ENCODE data around the gene STAMBP. TPM values are rescaled to one million over a fixed set of nuclear protein-coding genes. Genes with fewer than 3 reads are reported as not detected.

The STAMBP gene
- polyA plus RNA-seq, 1 donor from 2014 or later: 69.1 TPM

DNA sequence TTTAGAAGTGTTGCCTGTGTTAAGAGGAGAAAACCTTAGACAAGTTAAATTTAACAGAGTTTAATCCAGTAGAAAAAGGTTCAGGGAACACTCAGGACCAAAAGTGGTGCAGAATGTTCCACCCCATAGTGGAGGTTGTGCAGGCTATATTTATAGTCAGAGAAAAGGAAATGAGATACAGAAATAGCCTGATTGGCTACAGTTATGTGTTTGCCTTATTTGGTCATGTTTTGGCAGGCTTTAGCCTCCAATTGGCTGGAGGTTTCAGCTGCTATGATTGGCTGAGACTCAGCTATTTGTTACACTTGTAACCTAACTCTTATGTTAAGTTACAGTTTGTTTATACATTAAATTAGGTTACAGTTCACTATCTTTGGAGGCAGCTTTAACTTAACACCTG lies 4.2 kb downstream of the STAMBP start:
- no peak overlapping the region for H3K9ac ChIP-seq (ENCODE audit: low read length)
- H3K4me3 ChIP-seq (ENCODE audit: low read length): no peak overlapping the region
- H3K9me3 ChIP-seq (ENCODE audit: low read length): no peaks in the 10 kb centered on the region
- no peak overlapping the region for H2AFZ ChIP-seq (ENCODE audit: low read depth, low read length)
- no peaks in the 10 kb centered on the region for H3F3A ChIP-seq (ENCODE audit: insufficient read depth, low read length, poor library complexity, severe bottlenecking)
- H3K4me2 ChIP-seq (ENCODE audit: low read length): no peak overlapping the region
- H3K27ac ChIP-seq (ENCODE audit: low read length): no peak overlapping the region
- peaks cover 21% of the 10 kb centered on the region for H3K79me2 ChIP-seq (replicated peaks; ENCODE audit: insufficient read depth, low read length)
- H3K27me3 ChIP-seq (ENCODE audit: insufficient read depth, low read depth, low read length): no peaks in the 10 kb centered on the region
- TF ChIP-seq EP300 (conservative IDR thresholded peaks at IDR 0.05; ENCODE audit: poor library complexity, severe bottlenecking) (no peak), MXI1 (conservative IDR thresholded peaks at IDR 0.05; ENCODE audit: poor library complexity, severe bottlenecking) (no peak)
- H4K20me1 ChIP-seq (ENCODE audit: insufficient read depth): no peaks in the 10 kb centered on the region
- H3K9me2 ChIP-seq (ENCODE audit: insufficient read depth, low read length): no peaks in the 10 kb centered on the region
- H3K36me3 ChIP-seq (ENCODE audit: insufficient read depth, low read length): peaks cover 13% of the 10 kb centered on the region

DNA sequence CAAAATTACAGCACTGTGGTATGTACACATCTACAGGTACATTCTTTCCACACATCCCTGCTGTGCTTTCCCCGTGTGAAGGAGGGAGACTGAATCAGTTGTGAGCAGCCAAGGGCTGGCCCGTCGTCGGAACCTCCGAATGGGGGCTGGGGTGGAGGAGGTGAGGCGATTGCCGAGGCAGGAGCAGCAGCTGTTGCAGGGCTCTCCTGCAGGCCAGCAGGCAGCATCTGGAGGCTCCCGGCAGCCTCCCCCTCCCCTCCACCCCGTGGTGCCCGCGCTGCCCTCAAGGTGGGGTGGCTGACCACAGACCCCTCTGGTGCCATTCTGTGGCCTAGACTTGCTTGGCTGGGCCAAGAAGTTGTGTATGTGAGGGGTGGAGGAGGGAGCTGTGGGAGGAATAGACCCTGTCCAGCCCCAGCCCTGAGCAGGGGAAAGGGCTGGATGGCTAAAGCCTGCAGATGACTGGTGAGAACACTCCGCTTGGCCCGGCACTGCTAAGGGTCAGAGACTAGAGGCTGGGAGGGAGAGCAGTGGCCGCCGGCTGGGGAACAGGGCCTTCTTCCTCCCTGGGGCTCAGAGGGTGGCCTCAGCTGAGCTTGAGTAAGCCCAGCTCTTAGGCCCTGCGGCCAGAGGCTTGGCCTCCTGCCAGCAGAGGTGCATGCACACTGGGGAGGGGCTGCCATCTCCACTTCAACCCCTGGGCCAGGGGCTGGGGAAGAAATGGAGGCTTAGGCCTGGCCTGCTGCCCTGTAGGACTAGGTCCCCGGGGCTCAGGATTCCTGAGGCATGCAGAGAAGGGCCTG lies 7.6 kb downstream of the STAMBP start:
- Histone ChIP-seq H3F3A (ENCODE audit: insufficient read depth, low read length, poor library complexity, severe bottlenecking) (no peaks in the 10 kb centered on the region), H3K9me2 (ENCODE audit: insufficient read depth, low read length) (no peaks in the 10 kb centered on the region), H3K79me2 (replicated peaks; ENCODE audit: insufficient read depth, low read length) (no peaks in the 10 kb centered on the region), H3K27me3 (ENCODE audit: insufficient read depth, low read depth, low read length) (no peaks in the 10 kb centered on the region), H4K20me1 (ENCODE audit: insufficient read depth) (no peaks in the 10 kb centered on the region), H3K9me3 (ENCODE audit: low read length) (no peaks in the 10 kb centered on the region), H3K36me3 (ENCODE audit: insufficient read depth, low read length) (peaks cover 13% of the 10 kb centered on the region), H2AFZ (ENCODE audit: low read depth, low read length) (no peak overlapping the region), H3K4me3 (ENCODE audit: low read length) (no peak overlapping the region), H3K4me2 (ENCODE audit: low read length) (no peak overlapping the region), H3K27ac (ENCODE audit: low read length) (no peak overlapping the region), H3K9ac (ENCODE audit: low read length) (no peak overlapping the region)
- TF ChIP-seq MXI1 (conservative IDR thresholded peaks at IDR 0.05; ENCODE audit: poor library complexity, severe bottlenecking): no peak
- TF ChIP-seq TAF1 (IDR thresholded peaks at IDR 0.05; ENCODE audit: low read depth): no peak
- no peak for TF ChIP-seq EP300 (conservative IDR thresholded peaks at IDR 0.05; ENCODE audit: poor library complexity, severe bottlenecking)
- TF ChIP-seq, protein P1, sequence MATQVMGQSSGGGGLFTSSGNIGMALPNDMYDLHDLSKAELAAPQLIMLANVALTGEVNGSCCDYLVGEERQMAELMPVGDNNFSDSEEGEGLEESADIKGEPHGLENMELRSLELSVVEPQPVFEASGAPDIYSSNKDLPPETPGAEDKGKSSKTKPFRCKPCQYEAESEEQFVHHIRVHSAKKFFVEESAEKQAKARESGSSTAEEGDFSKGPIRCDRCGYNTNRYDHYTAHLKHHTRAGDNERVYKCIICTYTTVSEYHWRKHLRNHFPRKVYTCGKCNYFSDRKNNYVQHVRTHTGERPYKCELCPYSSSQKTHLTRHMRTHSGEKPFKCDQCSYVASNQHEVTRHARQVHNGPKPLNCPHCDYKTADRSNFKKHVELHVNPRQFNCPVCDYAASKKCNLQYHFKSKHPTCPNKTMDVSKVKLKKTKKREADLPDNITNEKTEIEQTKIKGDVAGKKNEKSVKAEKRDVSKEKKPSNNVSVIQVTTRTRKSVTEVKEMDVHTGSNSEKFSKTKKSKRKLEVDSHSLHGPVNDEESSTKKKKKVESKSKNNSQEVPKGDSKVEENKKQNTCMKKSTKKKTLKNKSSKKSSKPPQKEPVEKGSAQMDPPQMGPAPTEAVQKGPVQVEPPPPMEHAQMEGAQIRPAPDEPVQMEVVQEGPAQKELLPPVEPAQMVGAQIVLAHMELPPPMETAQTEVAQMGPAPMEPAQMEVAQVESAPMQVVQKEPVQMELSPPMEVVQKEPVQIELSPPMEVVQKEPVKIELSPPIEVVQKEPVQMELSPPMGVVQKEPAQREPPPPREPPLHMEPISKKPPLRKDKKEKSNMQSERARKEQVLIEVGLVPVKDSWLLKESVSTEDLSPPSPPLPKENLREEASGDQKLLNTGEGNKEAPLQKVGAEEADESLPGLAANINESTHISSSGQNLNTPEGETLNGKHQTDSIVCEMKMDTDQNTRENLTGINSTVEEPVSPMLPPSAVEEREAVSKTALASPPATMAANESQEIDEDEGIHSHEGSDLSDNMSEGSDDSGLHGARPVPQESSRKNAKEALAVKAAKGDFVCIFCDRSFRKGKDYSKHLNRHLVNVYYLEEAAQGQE (IDR thresholded peaks at IDR 0.05; ENCODE audit: borderline replicate concordance): no peak
- no peak for TF ChIP-seq EZH2 (IDR thresholded peaks at IDR 0.05; ENCODE audit: borderline replicate concordance, insufficient read depth, low read length, poor library complexity, severe bottlenecking)
- TF ChIP-seq POLR2AphosphoS5 (IDR thresholded peaks at IDR 0.05): no peak
- TF ChIP-seq, protein P2, sequence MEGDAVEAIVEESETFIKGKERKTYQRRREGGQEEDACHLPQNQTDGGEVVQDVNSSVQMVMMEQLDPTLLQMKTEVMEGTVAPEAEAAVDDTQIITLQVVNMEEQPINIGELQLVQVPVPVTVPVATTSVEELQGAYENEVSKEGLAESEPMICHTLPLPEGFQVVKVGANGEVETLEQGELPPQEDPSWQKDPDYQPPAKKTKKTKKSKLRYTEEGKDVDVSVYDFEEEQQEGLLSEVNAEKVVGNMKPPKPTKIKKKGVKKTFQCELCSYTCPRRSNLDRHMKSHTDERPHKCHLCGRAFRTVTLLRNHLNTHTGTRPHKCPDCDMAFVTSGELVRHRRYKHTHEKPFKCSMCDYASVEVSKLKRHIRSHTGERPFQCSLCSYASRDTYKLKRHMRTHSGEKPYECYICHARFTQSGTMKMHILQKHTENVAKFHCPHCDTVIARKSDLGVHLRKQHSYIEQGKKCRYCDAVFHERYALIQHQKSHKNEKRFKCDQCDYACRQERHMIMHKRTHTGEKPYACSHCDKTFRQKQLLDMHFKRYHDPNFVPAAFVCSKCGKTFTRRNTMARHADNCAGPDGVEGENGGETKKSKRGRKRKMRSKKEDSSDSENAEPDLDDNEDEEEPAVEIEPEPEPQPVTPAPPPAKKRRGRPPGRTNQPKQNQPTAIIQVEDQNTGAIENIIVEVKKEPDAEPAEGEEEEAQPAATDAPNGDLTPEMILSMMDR (IDR thresholded peaks at IDR 0.05; ENCODE audit: poor library complexity, severe bottlenecking): no peak
- TF ChIP-seq RAD21 (conservative IDR thresholded peaks at IDR 0.05): no peak
- TF ChIP-seq SMC3 (conservative IDR thresholded peaks at IDR 0.05; ENCODE audit: poor library complexity): no peak
